Measurements from ENCODE around the gene CSHL1. TPM values are rescaled to one million over a fixed set of nuclear protein-coding genes. Genes with fewer than 3 reads are reported as not detected.

The CSHL1 gene
- total and polyA plus RNA-seq, 2 donors (not counting 1 experiment from before 2014, with no cell fraction given) = not detected

- Histone ChIP-seq H3K9ac (ENCODE audit: insufficient read depth, low read length) (no peak overlapping the region), H3K27me3 (ENCODE audit: control insufficient read depth, insufficient read depth, low read length) (no peaks in the 10 kb centered on the region), H3K4me3 (replicated peaks in 1 of 4; ENCODE audit: control extremely low read depth in 1 of 4, insufficient read depth in 1 of 4, low read depth in 3 of 4, low read length in 4 of 4) (no peak overlapping the region), H3K4me1 (ENCODE audit: control insufficient read depth, extremely low read depth, insufficient read depth, low read length) (no peaks in the 10 kb centered on the region), H3K36me3 (ENCODE audit: control insufficient read depth, insufficient read depth, low read length) (no peaks in the 10 kb centered on the region), H3K4me2 (ENCODE audit: extremely low read depth, insufficient read depth, low read length) (no peak overlapping the region), H3K9me3 (ENCODE audit: control insufficient read depth, insufficient read depth, low read depth, low read length) (no peaks in the 10 kb centered on the region), H3K79me2 (ENCODE audit: control insufficient read depth, insufficient read depth, low read length) (no peaks in the 10 kb centered on the region), H3K27ac (ENCODE audit: insufficient read depth, low read length) (no peak overlapping the region), H4K20me1 (ENCODE audit: control insufficient read depth, extremely low read depth, insufficient read depth, low read length) (no peaks in the 10 kb centered on the region), H2AFZ (ENCODE audit: low read length) (no peak overlapping the region)
- TF ChIP-seq EZH2 (IDR thresholded peaks at IDR 0.05; ENCODE audit: low read length, missing control alignments) = no peak
- TF ChIP-seq CTCF (conservative IDR thresholded peaks at IDR 0.05 in 1 of 2, IDR thresholded peaks at IDR 0.05 in 1 of 2; ENCODE audit: low read depth in 1 of 2, low read length in 2 of 2) = no peak
- DNase-seq (ENCODE audit: low read depth in 2 of 2) = no peak
Measured at GRCh38 chr17:63948521-63948920, 37.5 kb upstream of the CSHL1 start.

- Histone ChIP-seq H4K20me1 (ENCODE audit: control insufficient read depth, extremely low read depth, insufficient read depth, low read length) (no peaks in the 10 kb centered on the region), H3K9ac (ENCODE audit: insufficient read depth, low read length) (no peak overlapping the region), H3K27me3 (ENCODE audit: control insufficient read depth, insufficient read depth, low read length) (no peaks in the 10 kb centered on the region), H3K4me1 (ENCODE audit: control insufficient read depth, extremely low read depth, insufficient read depth, low read length) (no peaks in the 10 kb centered on the region), H3K36me3 (ENCODE audit: control insufficient read depth, insufficient read depth, low read length) (no peaks in the 10 kb centered on the region), H3K4me3 (replicated peaks in 1 of 4; ENCODE audit: control extremely low read depth in 1 of 4, insufficient read depth in 1 of 4, low read depth in 3 of 4, low read length in 4 of 4) (no peak overlapping the region), H3K79me2 (ENCODE audit: control insufficient read depth, insufficient read depth, low read length) (no peaks in the 10 kb centered on the region), H2AFZ (ENCODE audit: low read length) (no peak overlapping the region), H3K4me2 (ENCODE audit: extremely low read depth, insufficient read depth, low read length) (no peak overlapping the region), H3K9me3 (ENCODE audit: control insufficient read depth, insufficient read depth, low read depth, low read length) (no peaks in the 10 kb centered on the region), H3K27ac (ENCODE audit: insufficient read depth, low read length) (no peak overlapping the region)
- TF ChIP-seq CTCF (conservative IDR thresholded peaks at IDR 0.05 in 1 of 2, IDR thresholded peaks at IDR 0.05 in 1 of 2; ENCODE audit: low read depth in 1 of 2, low read length in 2 of 2) = no peak
- no peak for TF ChIP-seq EZH2 (IDR thresholded peaks at IDR 0.05; ENCODE audit: low read length, missing control alignments)
- DNase-seq (ENCODE audit: low read depth in 2 of 2) = no peak
Measured at GRCh38 chr17:63947711-63948330, 36.8 kb upstream of the CSHL1 start.

GRCh38 chr17:63946440-63947363, 35.6 kb upstream of the CSHL1 start:
- Histone ChIP-seq H3K79me2 (ENCODE audit: control insufficient read depth, insufficient read depth, low read length) (no peaks in the 10 kb centered on the region), H3K4me3 (replicated peaks in 1 of 4; ENCODE audit: control extremely low read depth in 1 of 4, insufficient read depth in 1 of 4, low read depth in 3 of 4, low read length in 4 of 4) (no peak overlapping the region), H3K27me3 (ENCODE audit: control insufficient read depth, insufficient read depth, low read length) (no peaks in the 10 kb centered on the region), H3K36me3 (ENCODE audit: control insufficient read depth, insufficient read depth, low read length) (no peaks in the 10 kb centered on the region), H3K4me2 (ENCODE audit: extremely low read depth, insufficient read depth, low read length) (no peak overlapping the region), H2AFZ (ENCODE audit: low read length) (no peak overlapping the region), H3K9ac (ENCODE audit: insufficient read depth, low read length) (no peak overlapping the region), H3K4me1 (ENCODE audit: control insufficient read depth, extremely low read depth, insufficient read depth, low read length) (no peaks in the 10 kb centered on the region), H3K27ac (ENCODE audit: insufficient read depth, low read length) (no peak overlapping the region), H3K9me3 (ENCODE audit: control insufficient read depth, insufficient read depth, low read depth, low read length) (no peaks in the 10 kb centered on the region), H4K20me1 (ENCODE audit: control insufficient read depth, extremely low read depth, insufficient read depth, low read length) (no peaks in the 10 kb centered on the region)
- peak; percentile 11 to 28 for DNase-seq (ENCODE audit: low read depth in 2 of 2)
- TF ChIP-seq CTCF (conservative IDR thresholded peaks at IDR 0.05 in 1 of 2, IDR thresholded peaks at IDR 0.05 in 1 of 2; ENCODE audit: low read depth in 1 of 2, low read length in 2 of 2) = peak in 1 of 2 donors; percentile 71
- TF ChIP-seq EZH2 (IDR thresholded peaks at IDR 0.05; ENCODE audit: low read length, missing control alignments) = no peak
